Germinal center (tissue), 1 donor: ENCODE data around the gene APLF.
"Not testable (repeated sequence)": the region's sequence is repeated elsewhere in the genome, so short reads cannot be mapped to it uniquely, and the experiment has no call there.

Experiments
- DNase-seq: peaks from one replicate; pipeline ENCODE4 v3.0.0; 2012; ENCODE audit warnings: mixed read lengths, low spot score

The APLF gene

DNA sequence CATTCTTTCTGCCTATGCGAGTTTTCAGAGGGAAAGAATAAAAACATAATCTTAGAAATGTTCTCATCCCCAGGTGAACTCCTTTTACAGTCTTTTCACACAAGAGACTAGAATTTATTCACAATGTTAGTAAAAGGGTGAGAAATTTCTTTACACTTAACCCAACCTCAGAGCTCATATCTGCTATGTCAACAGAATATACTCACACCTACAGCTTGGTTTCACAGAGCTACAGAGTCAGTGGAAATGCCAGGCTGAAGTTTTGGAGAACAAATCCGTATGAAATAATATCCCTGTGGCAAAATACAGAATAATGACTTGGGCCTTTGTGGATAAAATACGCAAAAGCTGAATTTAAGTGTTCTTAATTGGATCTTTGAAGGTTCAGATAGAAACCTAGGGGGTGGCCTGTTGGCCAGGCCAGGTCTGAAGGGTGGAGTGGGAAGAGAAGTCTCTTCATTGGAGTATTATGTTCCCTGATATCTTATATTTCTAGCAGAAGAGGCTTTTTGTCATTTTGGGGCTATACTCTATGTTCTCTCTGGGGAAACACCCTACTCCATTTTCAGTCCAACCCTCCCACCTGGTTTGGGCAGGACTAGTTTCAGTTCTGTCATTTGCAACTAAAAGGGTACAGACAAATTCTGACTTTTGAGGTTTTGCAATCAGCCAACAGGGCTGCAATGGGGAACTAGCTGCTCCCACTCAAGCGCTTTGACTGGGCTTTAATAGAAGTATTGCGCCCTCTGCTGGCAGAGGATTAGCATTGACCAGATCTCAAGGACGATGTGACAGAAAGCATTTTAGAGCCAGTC, 26.0 kb upstream of the APLF start:
- peak; percentile 78 for DNase-seq

DNA sequence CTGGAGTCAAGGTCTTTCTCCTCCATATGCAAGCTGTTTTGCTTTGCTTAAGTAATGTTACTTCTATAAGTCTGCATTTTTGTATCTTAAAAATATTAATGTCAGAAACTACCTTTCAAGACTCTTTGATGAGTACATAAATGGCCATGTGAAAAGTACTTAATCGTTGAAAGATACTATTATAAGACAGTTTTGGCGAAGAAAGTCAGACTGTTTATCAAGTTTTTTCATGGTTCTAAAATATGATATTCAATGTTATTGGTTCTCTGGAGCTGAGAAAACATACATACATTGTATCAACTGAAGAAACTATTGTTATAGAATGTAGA, 25.4 kb upstream of the APLF start:
- no peak for DNase-seq

- not testable (repeated sequence) for DNase-seq
Measured at GRCh38 chr2:68446425-68446824, 21.0 kb upstream of the APLF start.

GRCh38 chr2:68447118-68447517, 20.3 kb upstream of the APLF start:
- no peak for DNase-seq

DNA sequence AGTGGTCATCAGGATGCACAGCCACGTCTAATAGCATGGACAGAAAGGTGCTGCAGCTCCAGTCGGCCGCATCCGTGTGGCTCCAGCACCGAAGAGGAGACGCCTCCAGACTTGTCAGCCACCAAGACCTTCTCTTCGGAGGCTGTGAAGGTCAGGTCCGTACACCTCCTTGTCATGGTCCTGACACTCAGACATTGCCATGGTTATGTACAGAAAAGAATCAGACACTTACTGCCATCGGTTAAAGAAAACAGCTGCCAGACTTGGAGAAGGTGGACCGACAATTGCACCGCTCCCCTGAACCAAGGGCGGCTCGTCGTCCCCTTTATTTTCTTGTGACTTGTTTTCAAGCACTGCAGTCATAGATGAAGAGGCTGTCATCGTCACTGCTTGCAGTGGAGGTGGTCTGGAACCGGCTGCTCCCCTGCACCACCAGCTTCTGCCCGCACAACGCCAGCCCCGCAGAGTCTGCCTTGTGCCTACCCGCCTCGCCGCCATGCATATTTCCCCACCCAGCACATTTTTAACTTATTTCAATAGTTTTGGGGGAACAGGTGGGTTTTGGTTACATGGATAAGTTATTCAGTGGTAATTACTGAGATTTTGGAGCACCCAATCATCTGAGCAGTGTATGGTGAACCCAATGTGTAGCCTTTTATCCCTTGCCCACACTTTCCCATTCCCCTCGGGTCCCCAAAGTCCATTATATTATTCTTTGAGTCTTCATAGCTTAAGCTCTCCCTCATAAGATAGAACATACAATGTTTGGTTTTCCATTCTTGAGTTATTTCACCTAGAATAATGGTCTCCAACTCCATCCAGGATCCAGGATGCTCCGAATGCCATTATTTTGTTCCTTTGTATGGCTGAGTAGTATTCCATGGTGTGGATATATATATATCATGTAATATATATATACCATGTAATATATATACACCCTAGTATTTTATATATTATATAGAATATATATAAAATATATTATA, 18.4 kb upstream of the APLF start:
- no peak for DNase-seq

- no peak for DNase-seq
Measured at GRCh38 chr2:68452158-68452900, 15.1 kb upstream of the APLF start.

GRCh38 chr2:68453761-68454360, 13.5 kb upstream of the APLF start:
- no peak for DNase-seq

- no peak for DNase-seq
Measured at GRCh38 chr2:68454719-68455118, 12.7 kb upstream of the APLF start.

- DNase-seq: no peak
Measured at GRCh38 chr2:68456198-68456597, 11.2 kb upstream of the APLF start.

DNA sequence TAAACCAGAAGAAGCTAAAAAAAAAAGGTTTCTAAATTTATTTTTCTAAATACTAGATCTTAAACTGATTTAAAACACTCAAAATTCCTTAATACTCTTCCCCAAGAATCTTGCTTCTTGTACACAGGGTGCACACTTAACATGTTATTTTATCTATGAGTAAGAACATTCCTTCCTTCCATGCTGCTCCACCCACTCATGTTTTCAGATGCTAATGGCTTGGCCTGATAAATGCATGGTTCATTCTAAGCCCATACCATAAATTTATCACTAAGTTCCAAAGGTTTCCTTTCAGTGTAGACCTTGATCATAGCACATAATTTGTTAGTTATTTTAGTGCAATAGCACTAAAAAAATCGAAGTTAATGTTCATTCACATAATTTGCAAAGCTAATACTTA, 8.4 kb upstream of the APLF start:
- DNase-seq: no peak

GRCh38 chr2:68463287-68463877, 4.0 kb upstream of the APLF start:
- DNase-seq: peak; percentile 47

GRCh38 chr2:68464651-68465050, 2.7 kb upstream of the APLF start:
- no peak for DNase-seq

- DNase-seq: no peak
Measured at GRCh38 chr2:68465081-68465916, 2.1 kb upstream of the APLF start.

DNA sequence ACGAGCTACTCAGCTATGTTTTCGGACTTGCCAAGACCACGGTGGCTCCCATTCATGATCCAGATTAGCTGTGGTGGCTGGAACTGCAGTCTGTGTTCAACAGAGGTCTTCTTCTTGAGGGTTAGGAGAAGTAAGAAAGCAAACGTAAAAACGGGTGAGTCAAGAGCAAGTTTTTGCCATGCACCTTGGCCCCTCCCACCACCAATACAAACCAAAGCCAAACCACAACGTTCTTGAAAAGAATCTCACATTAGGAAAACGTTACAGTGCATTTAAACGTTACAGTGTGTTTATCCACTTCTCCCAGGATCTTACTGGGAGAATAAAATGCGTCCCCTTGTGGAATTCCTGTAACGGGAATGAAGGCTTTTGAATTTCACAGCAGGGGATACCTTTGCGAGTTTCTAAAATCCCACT, 1.0 kb upstream of the APLF start:
- DNase-seq: peak; percentile 13

- DNase-seq: no peak
Measured at GRCh38 chr2:68466778-68467076, 658 bp upstream of the APLF start.

DNA sequence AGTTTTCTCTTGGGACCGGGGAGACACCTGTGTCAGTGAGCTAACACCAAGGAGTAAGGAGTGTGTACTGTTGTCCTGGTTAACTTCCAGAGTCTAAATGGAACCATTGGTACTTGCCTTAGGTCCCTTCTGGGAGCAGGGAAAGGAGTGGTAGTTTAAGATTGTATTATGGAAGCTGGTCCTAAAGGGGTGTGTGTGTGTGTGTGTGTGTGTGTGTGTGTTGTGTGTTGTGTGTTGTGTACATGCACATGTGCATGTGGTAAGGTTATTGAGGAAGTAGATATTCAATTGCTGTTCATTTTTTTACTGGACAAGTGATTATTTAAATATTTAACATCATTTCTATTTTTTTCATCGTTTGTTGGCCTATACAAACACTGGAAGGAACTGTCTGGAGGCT, 1.4 kb downstream of the APLF start:
- no peak for DNase-seq

DNA sequence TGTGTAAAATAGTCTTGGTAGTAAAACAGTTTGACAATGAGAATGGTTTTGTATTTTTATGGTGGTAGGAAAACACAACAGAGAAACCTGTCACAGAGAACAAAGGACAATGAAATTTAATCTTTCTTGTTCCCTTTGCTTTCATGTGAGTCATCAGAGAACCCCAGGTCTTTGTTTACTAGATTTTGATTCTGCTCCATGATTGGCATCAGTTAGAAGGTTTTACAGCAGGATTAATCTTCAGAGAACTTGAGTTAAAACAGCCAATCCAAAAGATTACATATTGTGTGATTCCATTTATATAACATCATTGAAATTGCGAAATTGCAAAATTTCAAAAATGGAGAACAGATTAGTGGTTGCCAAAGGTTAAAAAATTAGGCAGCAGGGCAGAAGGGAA, 2.5 kb downstream of the APLF start:
- no peak for DNase-seq

GRCh38 chr2:68471385-68471784, 4.0 kb downstream of the APLF start:
- no peak for DNase-seq

- DNase-seq: no peak
Measured at GRCh38 chr2:68472796-68473414, 5.5 kb downstream of the APLF start.

- no peak for DNase-seq
Measured at GRCh38 chr2:68475110-68475509, 7.7 kb downstream of the APLF start.
